HG03457 (cell line): ENCODE data around the gene DHPS.
"Not testable (repeated sequence)": the region's sequence is repeated elsewhere in the genome, so short reads cannot be mapped to it uniquely, and the experiment has no call there.

Experiments
- ATAC-seq: cut with Tn5 transposase; IDR thresholded peaks from one replicate; pipeline ENCODE4 v1.9.1; 2021; ENCODE audit warnings: moderate number of reproducible peaks; ENCODE audit not compliant: unreplicated experiment

The DHPS gene

DNA sequence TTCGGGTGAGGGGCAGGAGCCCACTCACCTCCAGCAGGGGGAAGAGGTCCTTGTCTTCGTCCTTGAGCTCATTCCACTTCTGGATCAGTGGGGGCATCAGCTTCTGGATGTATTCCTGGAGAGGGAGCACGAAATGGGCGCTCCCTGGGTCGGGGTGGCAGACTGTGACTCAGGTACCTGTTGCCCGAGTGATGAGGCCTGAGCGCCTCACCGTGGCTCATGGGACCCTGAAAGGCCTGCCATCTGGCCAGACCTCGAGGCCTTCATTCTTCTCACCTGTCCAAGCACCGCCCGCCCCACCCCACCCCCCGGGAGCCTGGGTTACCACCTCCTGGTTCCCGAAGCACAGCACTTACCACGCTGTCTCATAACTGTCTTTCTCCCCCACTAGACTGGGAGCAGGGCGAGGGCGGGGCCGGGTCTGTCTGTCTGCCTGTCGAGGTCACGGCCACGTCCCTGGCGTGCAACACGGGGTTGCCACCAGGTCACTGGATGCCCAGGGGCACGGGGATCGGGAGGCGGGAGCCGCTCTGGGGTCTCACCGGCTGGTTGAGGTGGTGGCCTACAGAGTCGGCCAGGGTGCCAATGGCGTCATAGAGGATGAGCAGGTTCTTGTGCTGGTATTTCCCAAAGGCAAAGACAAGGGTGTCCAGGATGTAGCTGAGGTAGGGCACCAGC, 24.1 kb upstream of the DHPS start:
- no peak for ATAC-seq

DNA sequence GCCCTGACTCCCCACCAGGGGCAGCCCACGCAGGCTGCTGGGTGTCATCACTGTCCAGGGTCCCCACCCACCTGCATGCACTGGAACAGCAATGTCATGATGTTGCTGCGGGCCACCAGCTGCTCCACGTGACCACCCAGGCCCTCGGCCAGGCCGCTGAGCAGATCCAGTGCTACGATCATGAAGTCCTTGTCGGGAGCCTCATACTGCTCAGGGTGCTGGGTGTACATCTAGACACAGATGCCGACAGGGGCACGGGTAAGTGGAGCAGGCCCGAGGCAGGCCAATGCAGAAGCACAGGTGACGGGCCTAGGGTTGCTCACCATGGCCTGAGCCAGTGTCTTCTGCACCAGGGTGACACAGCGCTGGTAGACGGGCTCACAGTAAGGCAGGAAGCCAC, 23.5 kb upstream of the DHPS start:
- ATAC-seq: no peak

- ATAC-seq: no peak
These were observed 21.4 kb upstream of the DHPS start for GRCh38 chr19:12703046-12703445.

DNA sequence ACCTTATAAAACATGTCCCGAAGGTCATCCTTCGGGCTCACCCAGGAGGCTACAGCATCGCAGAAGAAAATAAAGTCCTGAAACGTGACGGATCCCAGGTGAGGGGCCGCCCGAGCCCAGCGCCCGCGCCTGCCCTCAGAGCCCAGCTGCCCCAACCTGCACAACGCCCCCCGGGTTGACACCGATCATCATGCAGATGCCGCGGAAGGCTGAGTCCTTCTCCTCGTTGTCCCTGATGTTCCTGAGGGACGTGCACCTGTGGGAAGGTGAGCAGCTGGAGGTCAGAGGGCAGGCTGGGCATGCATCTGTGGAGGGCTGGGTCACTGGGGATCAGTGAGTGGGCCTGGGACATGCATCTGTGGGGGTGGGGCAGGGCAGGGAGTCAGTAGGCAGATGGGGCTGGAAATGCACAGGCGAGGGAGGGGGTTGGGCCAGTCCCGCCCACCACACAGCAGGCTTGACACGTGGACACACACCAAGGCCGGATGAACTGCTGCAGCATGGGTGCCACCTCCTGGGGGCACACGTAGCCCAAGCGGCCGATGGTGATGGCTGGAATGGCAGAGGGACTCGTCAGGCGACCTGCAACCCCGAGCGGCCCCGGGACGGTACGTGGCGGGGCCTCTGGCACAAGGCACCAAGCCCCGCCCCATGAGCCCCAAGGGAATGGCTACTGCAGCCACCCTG, 20.1 kb upstream of the DHPS start:
- no peak for ATAC-seq

GRCh38 chr19:12698138-12698537, 16.5 kb upstream of the DHPS start:
- ATAC-seq: no peak

DNA sequence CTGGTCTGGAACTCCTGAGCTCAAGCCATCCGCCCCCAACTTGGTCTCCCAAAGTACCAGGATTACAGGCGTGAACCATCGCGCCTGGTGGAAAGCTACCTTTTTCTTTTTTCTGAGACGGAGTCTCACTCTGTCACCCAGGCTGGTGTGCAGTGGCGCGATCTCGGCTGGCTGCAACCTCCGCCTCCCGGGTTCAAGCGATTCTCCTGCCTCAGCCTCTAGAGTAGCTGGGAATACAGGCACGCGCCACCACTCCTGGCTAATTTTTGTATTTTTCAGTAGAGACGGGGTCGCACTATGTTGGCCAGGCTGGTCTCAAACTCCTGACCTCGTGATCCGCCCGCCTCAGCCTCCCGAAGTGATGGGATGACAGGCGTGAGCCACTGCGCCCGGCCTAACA, 15.7 kb upstream of the DHPS start:
- not testable (repeated sequence) for ATAC-seq

DNA sequence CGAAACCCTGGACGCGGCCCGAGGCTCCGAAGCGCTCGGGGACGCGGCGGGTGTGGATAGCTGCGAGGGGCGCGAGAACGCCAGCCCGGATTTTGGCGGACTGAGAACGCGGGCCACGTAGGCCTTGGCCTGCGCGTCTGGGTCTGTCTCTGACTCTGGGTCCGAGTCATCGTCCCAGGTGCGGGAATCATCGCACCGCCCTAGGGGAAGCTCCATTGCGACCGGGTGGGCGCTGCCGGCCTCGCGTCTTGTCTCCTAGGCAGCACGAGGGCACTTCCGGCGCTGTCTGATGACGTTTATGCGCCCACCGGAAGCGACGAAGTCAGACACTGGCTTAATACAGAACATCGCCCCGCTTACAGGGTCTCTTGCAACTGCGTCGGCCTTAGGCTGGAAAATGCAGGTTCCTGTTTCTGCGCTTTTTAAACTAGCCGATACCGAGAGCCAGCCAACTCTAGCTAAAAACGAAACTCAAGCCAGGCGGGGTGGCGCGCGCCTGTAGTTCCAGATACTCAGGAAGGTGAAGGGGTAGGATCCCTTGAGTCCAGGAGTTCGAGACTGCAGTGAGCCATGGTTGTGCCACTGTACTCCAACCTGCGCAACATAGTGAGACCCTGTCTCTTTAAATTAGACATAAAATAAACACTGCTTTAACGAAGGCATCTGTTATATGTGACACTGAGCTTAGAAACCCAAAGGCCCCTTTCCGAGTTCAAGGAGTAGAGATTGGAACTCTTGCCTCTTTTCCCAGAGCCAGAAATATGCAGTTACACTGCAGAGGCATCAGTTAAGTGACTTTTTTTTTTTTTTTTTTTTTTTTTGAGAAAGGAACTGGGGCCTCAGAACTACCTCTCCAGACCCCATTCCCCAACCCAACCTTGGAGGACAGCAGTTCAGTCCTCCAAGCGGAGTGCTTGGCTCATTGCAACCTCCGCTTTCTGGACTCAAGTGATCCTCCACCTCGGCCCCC, 15.0 kb upstream of the DHPS start, which contains the start of gene FBXW9:
Gene FBXW9 (minus strand): TSS at position 266 of the 970 bp plus-strand sequence. CDS start 50 bp downstream, at position 216.
- no peak for ATAC-seq

DNA sequence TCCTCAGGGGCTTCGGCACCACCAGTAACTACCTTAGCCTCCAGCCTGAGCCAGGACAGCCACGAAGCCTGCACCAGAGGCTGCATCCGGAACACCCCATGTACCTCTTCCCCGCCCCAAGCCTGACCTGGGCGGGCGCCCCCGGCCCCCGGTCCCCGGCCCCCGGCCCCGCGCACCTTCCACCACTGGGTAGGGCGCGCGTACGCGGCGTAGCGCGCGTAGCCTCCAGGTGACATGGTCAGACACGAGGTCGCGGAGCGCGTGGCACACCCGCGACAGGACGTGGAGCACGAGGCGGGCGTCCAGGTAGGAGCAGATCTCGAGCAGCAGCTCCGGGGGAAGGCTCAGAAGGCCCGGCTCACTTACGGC, 14.3 kb upstream of the DHPS start:
- no peak for ATAC-seq

DNA sequence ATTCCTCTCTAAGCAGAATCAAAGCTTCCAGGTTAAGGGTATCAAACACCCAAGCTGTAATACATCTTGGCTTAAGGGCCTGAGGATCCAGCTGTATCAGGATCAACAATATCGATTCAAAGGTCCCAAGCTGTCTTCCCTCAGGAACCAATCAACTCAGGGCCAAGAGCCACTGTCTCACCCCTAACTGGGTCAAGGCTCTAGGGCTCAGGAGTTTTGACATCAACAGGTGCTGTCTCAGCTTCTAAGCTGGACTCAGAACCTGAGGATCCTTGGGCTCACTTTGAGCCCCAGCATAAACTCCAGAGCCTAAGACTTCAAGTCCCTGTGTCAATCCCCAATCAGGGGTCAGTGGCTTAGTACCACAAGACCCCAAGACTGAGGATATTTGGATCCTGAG, 13.8 kb upstream of the DHPS start:
- ATAC-seq: no peak

- ATAC-seq: no peak
These were observed 13.4 kb upstream of the DHPS start for GRCh38 chr19:12695096-12695495.

DNA sequence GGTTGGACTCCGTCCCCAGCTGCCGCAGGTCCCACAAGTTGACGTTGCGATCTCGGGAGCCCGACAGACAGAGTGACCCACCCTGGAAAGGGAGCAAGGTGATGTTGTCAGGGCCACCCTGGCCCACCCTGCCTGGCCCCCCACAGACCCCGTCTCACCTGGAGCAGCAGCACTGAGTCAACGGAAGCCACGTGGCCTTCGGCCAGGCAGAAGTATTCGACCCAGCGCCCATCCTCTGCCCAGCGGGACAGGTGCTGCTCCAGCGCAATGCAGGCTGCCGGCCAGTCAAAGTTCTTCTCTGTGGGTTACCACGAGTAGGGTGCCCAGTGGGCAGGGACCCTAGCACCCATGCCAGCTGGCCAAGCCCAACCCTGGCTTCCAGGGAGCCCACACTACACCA, 13.0 kb upstream of the DHPS start:
- no peak for ATAC-seq

DNA sequence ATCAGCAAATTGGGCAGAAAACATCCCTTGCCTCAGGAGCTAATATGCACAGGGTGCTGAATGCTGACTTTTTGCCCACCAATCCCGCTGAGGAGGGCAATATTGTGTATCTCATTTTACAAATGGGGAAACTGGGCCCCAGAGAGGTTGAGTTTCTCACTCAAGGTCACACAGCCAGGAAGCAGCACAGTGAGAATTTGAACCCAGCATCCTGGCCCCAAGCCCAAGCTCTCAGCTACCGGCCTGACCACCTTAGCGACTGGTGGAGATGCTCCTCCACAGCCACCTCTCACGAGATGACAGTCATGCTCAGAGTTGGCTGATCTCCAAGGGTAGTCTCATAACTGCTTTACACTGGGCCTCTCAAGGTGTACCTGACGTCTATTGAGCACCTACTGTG, 11.3 kb upstream of the DHPS start:
- ATAC-seq: no peak

DNA sequence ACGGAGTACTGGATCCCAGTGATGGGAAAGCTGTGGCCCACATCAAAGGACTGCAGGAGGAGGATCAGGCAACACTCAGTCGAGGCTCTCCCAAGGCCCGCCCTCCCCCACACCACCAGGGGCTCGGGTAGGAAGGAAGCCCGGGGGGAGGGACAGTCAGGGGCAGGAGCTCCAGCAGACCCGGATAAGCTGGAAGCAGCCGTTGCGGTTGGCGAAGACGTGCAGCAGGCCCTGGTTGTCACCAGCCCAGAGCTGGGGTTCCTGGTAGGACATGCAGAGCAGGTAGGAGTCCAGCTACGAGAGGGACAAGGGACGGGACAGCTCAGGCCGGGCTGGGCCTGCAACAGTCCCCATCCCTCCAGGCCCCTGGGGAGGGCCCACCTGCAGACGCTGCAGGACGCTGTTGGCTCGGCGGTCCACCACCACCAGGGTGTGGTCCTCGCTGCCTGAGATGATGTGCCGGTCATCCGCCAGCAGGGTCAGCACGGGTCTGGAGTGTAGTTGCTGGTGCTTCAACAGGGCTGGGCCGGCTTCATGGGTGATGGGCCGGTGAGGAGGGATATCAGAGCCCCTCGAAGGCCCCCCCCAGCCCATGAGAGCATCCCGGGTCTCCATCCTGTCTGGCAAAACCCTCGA, 8.0 kb upstream of the DHPS start:
- no peak for ATAC-seq

GRCh38 chr19:12689012-12689411, 7.3 kb upstream of the DHPS start:
- ATAC-seq: no peak

DNA sequence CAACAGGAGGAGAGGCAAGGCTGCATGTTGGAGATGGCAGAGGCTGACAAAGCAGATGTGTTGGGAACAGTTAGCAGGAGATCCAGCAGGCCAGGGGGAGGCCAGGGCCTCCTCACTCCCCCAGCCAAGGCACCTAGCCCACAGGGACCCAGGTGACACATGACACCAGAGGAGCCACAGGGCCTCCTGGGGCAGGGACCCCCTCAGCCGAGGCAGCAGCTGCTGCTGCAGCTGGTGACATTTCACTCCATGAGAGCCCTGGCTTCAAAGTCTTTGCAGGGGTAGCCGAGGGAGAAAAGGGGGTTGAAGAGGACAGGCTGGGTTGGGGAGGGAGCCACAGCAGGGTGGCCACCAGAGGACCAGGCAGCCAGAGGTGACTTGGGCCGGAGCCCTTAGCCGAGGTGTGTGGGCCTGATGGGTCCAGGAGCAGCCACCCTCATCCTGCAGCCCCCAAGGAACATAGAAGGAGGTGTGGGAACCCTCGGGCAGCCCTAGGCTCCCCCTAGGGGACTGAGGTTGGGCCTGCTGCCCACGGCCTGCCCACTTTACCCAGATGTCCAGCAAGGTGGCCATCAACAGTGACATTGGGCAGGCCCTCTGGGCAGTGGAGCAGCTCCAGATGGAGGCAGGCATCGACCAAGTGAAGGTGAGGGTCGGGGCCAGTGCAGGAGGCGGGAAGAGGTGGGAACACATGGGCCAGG, 6.0 kb upstream of the DHPS start, which contains the start of gene GNG14:
Gene GNG14 (plus strand): TSS at position 503 of the 701 bp plus-strand sequence. CDS start 51 bp downstream, at position 554.
- ATAC-seq: no peak

GRCh38 chr19:12685831-12686230, 4.2 kb upstream of the DHPS start:
- no peak for ATAC-seq

DNA sequence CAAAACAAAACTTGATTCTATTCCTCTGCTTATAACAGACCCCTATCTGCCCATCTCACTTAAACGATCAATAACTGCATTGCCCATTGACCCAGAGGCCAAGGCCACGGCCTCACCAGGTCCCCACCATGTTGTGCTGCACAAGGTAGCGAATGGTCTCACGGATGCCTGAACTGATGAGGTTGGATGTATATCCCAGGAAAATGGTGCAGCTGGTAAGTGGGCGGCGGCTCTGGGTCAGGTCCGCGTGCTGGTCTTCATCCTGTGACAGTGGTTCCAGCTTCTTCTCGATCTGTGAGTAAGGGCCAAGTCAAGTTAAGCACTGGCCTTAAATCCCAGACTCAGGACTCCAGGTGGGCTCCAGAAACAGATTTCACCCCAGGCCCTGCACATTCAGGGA, 1.6 kb downstream of the DHPS start:
- no peak for ATAC-seq

- ATAC-seq: not testable (repeated sequence)
These were observed 3.6 kb downstream of the DHPS start for GRCh38 chr19:12678039-12678438.

DNA sequence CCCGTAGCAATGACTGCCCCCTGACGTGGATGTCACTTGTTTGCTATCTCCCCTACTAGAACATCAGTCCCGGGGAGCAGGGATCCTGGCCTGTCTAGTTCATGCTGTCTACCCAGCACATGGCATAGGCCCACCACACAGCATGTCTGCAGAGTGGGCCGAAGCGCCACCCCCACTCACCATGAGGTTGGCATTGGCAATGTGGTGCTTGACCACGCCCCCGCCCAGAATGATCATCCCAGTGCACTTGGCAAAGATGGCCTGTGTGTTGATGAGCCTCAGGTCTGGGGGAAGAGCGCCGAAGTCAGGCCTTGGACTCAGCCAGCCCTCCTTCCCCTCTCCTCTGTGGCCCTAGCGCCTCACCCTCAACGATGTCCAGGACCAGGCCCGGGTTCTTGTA, 4.8 kb downstream of the DHPS start:
- no peak for ATAC-seq

DNA sequence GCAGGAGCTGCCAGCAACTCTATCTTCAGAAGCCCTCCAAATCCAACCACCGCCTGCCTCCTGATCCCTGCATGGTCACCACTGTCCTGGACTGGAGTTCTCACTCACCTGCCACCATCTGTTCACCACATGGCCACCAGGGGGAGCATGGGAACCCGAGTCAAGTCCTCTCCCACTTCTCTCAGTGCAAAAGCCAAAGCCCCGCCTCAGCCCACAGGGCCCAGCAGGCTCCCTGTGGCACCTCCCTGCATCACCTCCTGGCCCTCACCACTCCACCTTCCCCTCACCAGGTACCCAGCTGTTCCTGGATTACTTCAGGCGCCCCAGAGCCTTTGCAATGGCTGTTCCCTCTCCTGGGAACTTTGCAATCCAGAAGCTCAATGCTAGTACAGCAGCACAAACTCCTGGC, 5.3 kb downstream of the DHPS start:
- ATAC-seq: no peak
